ENCODE measurements around the gene SVIL.
"Not testable (repeated sequence)": the region's sequence is repeated elsewhere in the genome, so short reads cannot be mapped to it uniquely, and the experiment has no call there.

The SVIL gene

DNA sequence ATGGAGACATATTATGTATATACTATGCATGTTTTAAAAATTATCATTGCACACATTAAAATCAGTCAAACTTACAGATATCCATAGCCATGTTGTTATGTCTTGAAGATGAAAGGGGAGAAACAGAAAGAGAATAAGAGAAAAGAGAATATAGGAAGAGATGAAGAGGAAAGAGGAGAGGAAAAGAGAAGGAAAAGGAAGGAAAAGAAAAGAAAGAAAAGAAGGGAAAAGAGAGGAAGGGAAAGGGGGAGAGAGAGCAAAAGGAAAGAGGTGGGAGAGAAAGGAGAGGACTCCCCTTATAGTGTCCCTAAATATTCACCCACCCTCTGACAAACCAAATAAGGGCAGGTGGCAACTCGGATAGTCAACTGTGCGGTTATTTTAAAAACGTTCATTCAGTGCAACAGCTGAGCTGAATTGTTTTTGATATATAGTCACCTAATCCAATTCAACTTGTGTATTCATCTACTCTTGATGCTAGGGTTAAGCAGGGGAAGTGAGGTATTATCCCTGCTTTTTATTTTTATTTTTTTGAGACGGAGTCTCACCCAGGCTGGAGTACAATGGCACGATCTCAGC, 14.6 kb downstream of the SVIL start:
- no peak for DNase-seq (ENCODE audit: low spot score)

DNA sequence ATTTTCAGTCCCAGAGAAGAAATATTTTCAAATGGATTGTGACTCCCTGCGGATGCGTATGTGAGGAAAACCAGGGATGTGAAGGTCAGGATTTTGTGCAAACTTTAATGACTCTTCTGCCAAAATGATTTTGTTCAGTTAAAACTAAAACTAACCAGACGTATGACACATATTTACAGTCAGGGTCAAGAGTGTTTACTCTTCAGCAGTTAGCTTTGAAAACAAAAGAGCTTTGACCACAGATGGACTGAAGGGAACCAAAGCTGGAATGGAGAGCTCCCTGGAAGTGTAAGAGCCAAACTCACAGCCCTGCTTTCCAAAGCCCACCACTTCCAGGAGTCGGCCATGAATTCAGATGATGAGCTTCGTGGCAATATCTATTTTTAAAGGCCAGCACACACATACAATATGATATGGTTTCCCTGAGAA, 15.5 kb downstream of the SVIL start:
- no peak for DNase-seq (ENCODE audit: low spot score)

DNA sequence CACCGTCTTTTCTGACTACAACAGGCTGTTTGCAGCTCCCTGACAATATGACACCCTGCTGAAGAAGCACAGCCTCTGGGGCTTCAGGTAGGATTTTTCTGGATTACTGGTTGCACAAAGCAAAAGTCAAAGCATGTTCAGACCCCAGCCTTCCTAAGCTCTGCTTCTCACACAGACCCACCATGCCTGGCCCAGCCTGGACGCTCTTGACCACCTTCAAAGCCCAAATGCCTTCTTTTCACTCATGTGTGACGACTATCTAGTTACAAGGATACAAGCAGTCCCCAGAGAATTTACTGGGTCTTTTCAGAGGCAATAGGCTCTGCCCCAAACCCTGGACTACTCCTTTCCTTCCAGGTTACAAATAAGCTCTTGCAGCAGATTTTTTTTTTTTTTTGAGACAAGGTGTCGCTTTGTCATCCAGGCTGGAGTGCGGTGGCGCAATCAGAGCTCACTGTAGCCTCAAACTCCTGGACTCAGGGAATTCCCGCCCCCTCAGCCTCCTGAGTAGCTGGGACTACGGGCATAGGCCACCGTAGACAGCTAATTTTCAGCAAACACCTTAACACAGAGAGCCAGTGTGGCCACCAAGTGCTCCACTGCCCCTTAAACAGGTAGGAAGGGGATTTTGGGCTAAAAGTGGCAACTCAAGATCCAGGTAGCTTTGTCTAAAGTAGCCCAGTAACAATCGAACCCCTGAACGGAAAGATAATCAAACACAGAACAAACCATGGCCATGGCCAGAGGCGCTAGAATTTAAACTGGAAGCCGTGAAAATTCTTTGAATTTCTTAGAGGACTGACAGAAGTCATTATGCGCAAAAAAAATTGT, 16.2 kb downstream of the SVIL start:
- DNase-seq (ENCODE audit: low spot score) = no peak

GRCh38 chr10:29617880-29618340, 16.9 kb downstream of the SVIL start:
- DNase-seq (ENCODE audit: low spot score) = no peak

DNA sequence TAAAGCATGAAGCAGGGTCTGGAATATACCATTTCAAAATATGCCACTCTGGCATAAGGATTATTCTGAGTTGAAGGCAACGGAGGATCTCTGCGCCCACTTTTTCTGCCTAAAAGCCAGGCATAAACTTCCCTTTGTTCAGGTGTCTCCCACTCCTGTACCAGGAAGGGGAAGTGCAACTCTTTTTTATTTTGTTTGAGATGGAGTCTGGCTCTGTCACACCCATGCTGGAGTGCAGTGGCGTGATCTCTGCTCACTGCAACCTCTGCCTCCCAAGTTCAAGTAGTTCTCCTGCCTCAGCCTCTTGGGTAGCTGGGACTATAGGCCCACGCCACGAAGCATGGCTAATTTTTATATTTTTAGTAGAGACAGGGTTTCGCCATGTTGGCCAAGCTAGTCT, 18.2 kb downstream of the SVIL start:
- no peak for DNase-seq (ENCODE audit: low spot score)

- no peak for DNase-seq (ENCODE audit: low spot score)
These were observed 19.6 kb downstream of the SVIL start for GRCh38 chr10:29615195-29615594.

DNA sequence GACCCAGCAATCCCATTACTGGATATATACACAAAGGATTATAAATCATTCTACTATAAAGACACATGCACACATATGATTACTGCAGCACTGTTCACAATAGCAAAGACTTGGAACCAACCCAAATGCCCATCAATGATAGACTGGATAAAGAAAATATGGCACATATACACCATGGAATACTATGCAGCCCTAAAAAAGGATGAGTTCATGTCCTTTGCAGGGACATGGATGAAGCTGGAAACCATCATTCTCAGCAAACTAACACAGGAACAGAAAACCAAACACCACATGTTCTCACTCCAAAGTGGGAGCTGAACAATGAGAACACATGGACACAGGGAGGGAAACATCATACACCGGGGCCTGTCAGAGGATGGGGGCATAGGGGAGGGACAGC, 20.5 kb downstream of the SVIL start:
- DNase-seq (ENCODE audit: low spot score) = not testable (repeated sequence)

GRCh38 chr10:29613791-29614190, 21.0 kb downstream of the SVIL start:
- no peak for DNase-seq (ENCODE audit: low spot score)

GRCh38 chr10:29613196-29613595, 21.6 kb downstream of the SVIL start:
- no peak for DNase-seq (ENCODE audit: low spot score)

GRCh38 chr10:29612657-29613056, 22.1 kb downstream of the SVIL start:
- no peak for DNase-seq (ENCODE audit: low spot score)

DNA sequence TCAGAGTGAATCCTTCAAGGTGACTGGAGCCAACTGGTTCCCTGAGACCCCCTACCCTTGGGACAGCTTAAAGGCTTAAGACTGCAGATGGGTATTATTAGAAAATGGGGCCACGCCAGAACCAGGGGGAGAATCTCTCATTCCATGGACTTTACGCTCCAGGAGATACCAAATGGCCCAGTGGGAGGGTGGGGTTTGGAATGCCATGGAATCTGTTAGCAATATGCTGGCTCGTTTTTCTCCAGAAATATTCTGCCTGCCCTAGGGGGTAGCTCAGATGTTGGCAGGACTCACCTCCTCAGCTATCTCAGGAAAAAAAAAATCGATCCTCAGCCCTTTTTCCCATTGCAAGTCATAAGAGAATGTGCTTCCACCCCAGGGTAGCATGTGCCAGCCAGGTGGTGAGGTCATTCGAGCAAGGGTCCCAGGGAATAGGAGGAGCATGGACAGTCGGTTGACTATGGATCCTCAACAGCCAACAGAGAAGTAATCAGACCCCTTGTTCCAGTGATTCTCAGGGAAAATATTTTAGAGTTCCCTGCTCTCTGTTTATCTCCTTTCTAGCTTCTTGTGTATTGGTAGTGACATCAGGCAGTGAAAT, 22.9 kb downstream of the SVIL start:
- DNase-seq (ENCODE audit: low spot score) = no peak

DNA sequence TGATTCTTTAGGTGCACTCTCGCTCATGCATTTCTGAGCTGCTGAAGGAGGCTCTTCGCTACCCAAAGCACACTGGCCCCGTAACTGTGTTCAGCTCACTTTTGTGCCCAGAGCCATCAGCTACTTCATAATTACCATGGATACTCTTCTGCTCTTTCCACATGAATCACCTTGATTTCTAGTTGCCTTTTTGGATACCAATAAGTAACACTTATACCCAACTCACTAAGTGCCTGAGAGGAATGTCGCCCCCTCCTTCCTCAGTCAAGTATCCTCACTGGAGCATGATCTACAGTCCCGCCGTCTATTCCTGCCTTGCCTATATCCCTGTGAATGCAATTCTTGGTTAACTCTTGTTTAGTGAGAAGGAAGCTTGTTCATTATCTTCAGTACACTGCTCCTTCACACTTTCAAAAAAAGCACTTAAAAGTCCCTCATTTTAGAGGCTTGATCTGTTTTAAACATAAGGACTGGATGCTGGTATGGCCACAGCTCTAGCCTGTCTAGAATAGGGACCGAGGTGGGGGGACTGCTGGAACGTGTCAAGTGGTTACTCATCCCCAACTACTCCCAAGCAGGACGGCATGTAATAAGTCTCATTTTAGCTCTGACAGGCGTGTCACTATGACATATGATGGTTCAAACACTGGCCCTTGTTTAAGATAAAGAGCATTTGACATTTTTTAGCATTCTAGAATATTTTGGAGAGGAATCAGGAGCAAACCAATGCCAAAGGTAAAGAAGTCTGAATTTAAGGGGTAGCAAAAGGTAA, 23.7 kb downstream of the SVIL start:
- DNase-seq (ENCODE audit: low spot score) = no peak

GRCh38 chr10:29610331-29610730, 24.4 kb downstream of the SVIL start:
- DNase-seq (ENCODE audit: low spot score) = not testable (repeated sequence)

DNA sequence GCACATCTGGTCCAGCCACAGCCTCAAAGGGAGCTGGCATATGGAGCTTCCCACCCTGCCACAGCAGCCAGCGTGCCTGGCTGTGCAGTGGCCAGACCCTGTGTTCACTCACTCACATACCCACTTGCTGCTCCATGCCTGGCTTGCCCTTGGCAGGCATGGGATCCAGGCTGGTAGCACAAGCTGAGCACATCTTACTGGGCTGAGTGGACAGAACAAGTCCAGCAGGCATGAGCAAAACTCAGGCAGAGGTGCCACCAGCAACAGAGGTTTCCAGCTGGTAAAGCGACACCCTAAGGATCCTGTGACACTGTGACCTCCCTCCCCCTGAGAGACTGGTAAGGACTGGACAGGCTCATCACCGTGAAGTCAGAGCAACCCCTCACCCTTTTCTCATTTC, 25.1 kb downstream of the SVIL start:
- no peak for DNase-seq (ENCODE audit: low spot score)

DNA sequence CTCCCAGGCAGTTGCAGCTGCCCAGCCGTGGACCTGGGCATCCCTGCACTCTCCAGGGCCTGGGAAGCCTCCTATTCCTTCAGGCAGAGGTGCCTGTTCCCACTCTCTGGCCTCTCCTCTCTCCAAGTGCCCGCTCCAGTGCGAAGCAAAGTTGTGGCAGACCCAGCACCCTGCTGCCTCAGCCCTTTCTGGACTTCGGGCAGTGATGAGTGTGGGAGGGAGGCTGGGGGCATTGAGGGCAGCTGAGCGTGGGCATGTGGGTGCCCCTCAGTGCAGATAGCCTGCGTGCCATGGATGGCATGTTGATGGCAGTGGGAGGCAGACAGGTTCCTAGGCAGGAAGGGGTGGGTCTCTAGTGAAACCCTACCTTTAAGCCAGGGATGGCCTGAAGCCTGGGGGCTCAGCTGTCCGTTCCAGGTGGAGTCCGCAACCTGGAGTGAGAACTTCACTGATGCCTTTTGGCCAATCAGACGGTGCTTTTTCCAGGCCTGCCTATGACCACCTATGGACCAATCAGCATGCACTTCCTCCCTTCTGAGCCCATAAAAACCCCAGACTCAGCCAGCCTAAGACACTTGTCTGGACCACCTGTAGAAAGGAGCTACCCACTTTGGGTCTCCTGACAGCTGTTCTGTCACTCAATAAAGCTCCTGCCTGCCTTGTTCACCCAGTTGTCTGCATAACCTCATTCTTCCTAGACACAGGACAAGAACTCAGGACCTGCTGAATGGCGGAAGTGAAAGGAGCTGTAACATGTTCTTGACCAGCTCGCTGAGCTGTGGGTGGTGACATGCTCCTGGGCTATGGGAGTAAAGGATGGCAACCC, 26.1 kb downstream of the SVIL start:
- DNase-seq (ENCODE audit: low spot score) = no peak

GRCh38 chr10:29608062-29608461, 26.7 kb downstream of the SVIL start:
- no peak for DNase-seq (ENCODE audit: low spot score)

DNA sequence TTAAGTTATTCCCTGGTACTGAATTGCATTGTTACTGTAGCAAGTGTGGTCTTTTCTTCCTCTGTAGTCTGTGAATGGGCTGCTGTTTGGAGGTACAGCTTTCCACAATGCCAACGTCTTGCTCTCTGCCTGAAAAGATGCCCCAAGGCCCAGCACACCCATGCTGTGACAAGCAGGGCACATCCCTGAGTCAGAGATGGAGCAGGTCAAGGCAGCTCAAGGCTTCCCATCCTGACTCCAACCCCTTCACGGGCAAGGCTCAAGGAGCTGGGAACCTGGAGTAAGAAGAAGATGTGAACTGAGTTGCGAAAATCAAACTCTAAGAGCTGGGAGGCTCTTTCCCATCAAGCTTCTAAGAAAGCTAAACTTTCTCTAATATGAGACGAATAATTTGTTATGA, 27.2 kb downstream of the SVIL start:
- DNase-seq (ENCODE audit: low spot score) = no peak

DNA sequence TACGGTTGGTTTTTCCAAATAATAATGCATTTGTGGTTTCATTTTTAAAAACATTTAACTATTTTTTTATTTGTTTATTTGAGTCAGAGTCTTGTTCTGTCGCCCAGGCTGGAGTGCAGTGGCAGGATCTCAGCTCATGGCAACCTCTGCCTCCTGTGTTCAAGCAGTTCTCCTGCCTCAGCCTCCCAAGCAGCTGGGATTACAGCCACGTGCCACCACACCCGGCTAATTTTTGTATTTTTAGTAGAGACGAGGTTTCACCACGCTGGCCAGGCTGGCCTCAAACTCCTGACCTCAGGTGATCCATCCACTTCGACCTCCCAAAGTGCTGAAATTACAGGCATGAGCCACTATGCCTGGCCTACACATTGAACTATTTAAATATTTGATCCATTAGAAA, 28.1 kb downstream of the SVIL start:
- not testable (repeated sequence) for DNase-seq (ENCODE audit: low spot score)

DNA sequence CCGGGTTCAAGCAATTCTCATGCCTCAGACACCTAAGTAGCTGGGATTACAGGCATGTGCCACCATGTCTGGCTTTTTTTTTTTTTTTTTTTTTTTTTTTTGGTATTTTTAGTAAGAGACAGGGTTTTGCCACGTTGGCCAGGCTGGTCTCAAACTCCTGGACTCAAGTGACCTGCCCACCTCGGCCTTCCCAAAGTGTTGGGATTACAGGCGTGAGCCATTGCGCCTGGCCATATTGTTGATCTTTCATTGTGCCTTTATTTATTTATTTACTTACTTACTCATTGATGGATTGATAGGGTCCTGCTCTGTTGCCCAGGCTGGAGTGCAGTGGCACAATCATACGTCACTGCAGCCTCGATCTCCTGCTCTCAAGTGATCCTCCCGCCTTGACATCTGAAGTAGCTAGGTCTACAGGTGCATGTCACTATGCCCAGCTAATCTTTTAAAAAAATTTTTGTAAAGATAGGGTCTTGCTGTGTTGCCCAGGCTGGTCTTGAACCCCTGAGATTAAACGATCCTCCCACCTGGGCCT, 30.4 kb downstream of the SVIL start:
- DNase-seq (ENCODE audit: low spot score) = no peak

DNA sequence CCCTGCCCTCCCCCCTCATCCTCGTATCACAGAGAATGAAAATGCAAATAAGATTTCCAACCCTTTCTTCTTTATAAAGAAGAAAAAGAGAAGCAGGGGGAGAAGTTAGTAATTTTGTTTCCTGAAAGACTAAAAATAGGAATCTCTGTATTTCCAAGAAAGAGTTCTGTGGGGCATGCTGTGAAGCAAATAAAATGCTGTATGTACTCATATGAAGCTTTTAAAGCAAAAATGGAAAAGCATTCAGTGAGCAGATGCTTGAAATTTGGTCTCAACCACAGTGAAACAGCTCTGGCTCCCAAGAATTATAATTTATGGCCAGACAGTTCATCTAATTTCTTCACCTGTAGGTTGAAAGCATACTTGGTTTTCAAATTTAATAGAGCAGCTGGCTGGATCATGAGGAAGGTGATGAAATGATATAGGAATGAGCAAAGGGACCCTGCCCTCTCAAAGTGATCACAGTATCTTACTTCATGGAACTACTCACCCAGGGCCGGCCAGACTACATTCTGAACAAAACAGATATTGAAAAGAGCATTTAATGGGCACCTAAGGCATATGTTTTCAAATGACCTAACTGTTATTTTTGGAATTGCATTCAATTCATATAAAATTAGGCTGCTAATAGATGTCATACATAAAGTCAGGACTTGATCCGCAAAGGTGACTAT, 31.4 kb downstream of the SVIL start:
- no peak for DNase-seq (ENCODE audit: low spot score)

DNA sequence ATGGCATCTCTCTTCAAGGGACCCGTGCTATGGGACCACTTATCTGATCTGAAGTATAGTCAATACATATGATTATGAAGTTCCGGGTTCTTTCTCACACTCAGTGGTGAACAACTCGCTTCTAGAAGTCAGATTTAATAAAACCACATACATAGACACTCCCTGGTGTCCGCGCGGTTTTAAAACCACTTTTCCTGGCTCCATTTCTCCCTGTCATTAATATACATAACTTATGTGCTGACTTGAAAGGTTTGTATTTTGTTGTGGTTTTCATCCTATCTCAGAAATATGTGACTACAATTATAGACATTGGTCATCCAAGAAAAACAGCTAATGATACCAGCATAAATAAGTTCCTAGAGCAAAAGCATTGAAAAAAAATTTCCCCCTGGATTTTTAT, 34.0 kb downstream of the SVIL start:
- no peak for DNase-seq (ENCODE audit: low spot score)

All from hematopoietic multipotent progenitor cell treated with erythropoietin and hydrocortisone succinate and interleukin-3 and kit ligand, for 15 days (in vitro differentiated cells).